Chondrocyte (in vitro differentiated cells): ENCODE measurements around the gene CYP4F8. TPM values are rescaled to one million over a fixed set of nuclear protein-coding genes. Genes with fewer than 3 reads are reported as not detected.

Experiments
- DNase-seq: peaks from one replicate; pipeline ENCODE4 v3.0.0; 2021; ENCODE audit warnings: mixed read lengths, low spot score
- H3K27ac Mint-ChIP-seq: one replicate; pipeline ENCODE4 v1.8.0; 2021; ENCODE audit warnings: mild to moderate bottlenecking, moderate library complexity, mixed read lengths; ENCODE audit not compliant: unreplicated experiment
- H3K27me3 Mint-ChIP-seq: 2 replicates; pipeline ENCODE4 v1.8.0; 2021; ENCODE audit warnings: low read depth, mixed read lengths
- H3K36me3 Mint-ChIP-seq: 2 replicates; pipeline ENCODE4 v1.8.0; 2021; ENCODE audit warnings: low read depth, mixed read lengths
- H3K4me1 Mint-ChIP-seq: 2 replicates; pipeline ENCODE4 v1.8.0; 2021; ENCODE audit warnings: low read depth, mild to moderate bottlenecking, mixed read lengths
- H3K4me3 Mint-ChIP-seq: one replicate; pipeline ENCODE4 v1.8.0; 2021; ENCODE audit warnings: mild to moderate bottlenecking, moderate library complexity, mixed read lengths; ENCODE audit not compliant: unreplicated experiment
- H3K9me3 Mint-ChIP-seq: 2 replicates; pipeline ENCODE4 v1.8.0; 2021; ENCODE audit warnings: low read depth, mixed read lengths
- CTCF ChIP-seq: fragments of 200-600 bp; sonication (generic); IDR thresholded peaks from 2 replicates; pipeline ENCODE4 v1.5.0; 2021; ENCODE audit warnings: antibody characterized with exemption, mild to moderate bottlenecking, moderate library complexity
- total RNA-seq: library from RNA; stranded (reverse); gene quantifications from 3 replicates; pipeline ENCODE4 v1.2.1, GENCODE V29; 2021

Gene CYP4F8
- total RNA-seq, 1 donor from 2014 or later: not detected

- Mint-ChIP-seq H3K27me3 (no peaks in the 10 kb centered on the region), H3K27ac (no peak overlapping the region), H3K4me1 (no peaks in the 10 kb centered on the region), H3K4me3 (no peak overlapping the region), H3K9me3 (peaks cover 11% of the 10 kb centered on the region), H3K36me3 (no peaks in the 10 kb centered on the region)
- DNase-seq: no peak
- TF ChIP-seq CTCF: no peak
Measured at GRCh38 chr19:15641901-15642491, 27.0 kb downstream of the CYP4F8 start.

- Mint-ChIP-seq H3K4me3 (no peak overlapping the region), H3K27me3 (no peaks in the 10 kb centered on the region), H3K9me3 (peaks cover 11% of the 10 kb centered on the region), H3K36me3 (no peaks in the 10 kb centered on the region), H3K4me1 (no peaks in the 10 kb centered on the region), H3K27ac (no peak overlapping the region)
- no peak for TF ChIP-seq CTCF
- DNase-seq: no peak
Measured at GRCh38 chr19:15642807-15643206, 27.8 kb downstream of the CYP4F8 start.

GRCh38 chr19:15643387-15643786, 28.4 kb downstream of the CYP4F8 start:
- Mint-ChIP-seq H3K4me3 (no peak overlapping the region), H3K4me1 (no peaks in the 10 kb centered on the region), H3K27me3 (no peaks in the 10 kb centered on the region), H3K36me3 (no peaks in the 10 kb centered on the region), H3K9me3 (peaks cover 11% of the 10 kb centered on the region), H3K27ac (no peak overlapping the region)
- DNase-seq: no peak
- no peak for TF ChIP-seq CTCF

- Mint-ChIP-seq H3K9me3 (peaks cover 14% of the 10 kb centered on the region), H3K4me3 (no peak overlapping the region), H3K4me1 (no peaks in the 10 kb centered on the region), H3K27me3 (no peaks in the 10 kb centered on the region), H3K36me3 (no peaks in the 10 kb centered on the region), H3K27ac (no peak overlapping the region)
- no peak for DNase-seq
- no peak for TF ChIP-seq CTCF
Measured at GRCh38 chr19:15644066-15644741, 29.2 kb downstream of the CYP4F8 start.

GRCh38 chr19:15644816-15645215, 29.8 kb downstream of the CYP4F8 start:
- no peak for DNase-seq
- Mint-ChIP-seq H3K9me3 (peaks cover 18% of the 10 kb centered on the region), H3K27ac (no peak overlapping the region), H3K4me1 (no peaks in the 10 kb centered on the region), H3K36me3 (no peaks in the 10 kb centered on the region), H3K4me3 (no peak overlapping the region), H3K27me3 (no peaks in the 10 kb centered on the region)
- no peak for TF ChIP-seq CTCF
